GM23338 (cell line): ENCODE measurements around the gene UBA1. TPM values are rescaled to one million over a fixed set of nuclear protein-coding genes. Genes with fewer than 3 reads are reported as not detected.

Source experiments
- ATAC-seq: fragments of 200-7000 bp; cut with Tn5 transposase; 3 replicates; pipeline ENCODE4 v1.9.1; 2020
- DNase-seq: peaks from one replicate; pipeline ENCODE4 v3.0.0-alpha.2; 2015; ENCODE audit warnings: low spot score
- H2AFZ ChIP-seq: fragments of 200-600 bp; sonication (generic); 2 replicates; pipeline ENCODE4 v1.8.0; 2016; ENCODE audit warnings: antibody characterized with exemption, mild to moderate bottlenecking, moderate library complexity
- H3F3A ChIP-seq: fragments of 200-600 bp; sonication (generic); replicated peaks from 2 replicates; pipeline ENCODE4 v1.8.0; 2017; ENCODE audit warnings: antibody characterized with exemption, mixed run types, low read depth
- H3K27ac ChIP-seq: fragments of 200-600 bp; sonication (generic); 2 replicates; pipeline ENCODE4 v1.6.1; 2016; ENCODE audit warnings: low read depth
- H3K27me3 ChIP-seq: fragments of 200-600 bp; sonication (generic); 2 replicates; pipeline ENCODE4 v1.8.0; 2016; ENCODE audit warnings: mild to moderate bottlenecking, mixed run types, moderate library complexity; ENCODE audit not compliant: insufficient read depth
- H3K36me3 ChIP-seq: fragments of 200-600 bp; sonication (generic); 2 replicates; pipeline ENCODE4 v1.8.0; 2016; ENCODE audit warnings: mild to moderate bottlenecking; ENCODE audit not compliant: insufficient read depth
- H3K4me1 ChIP-seq: fragments of 200-600 bp; sonication (generic); 2 replicates; pipeline ENCODE4 v1.8.0; 2016; ENCODE audit warnings: mild to moderate bottlenecking, moderate library complexity; ENCODE audit not compliant: insufficient read depth
- H3K4me2 ChIP-seq: fragments of 200-600 bp; sonication (generic); 2 replicates; pipeline ENCODE4 v1.7.1; 2017; ENCODE audit warnings: mixed run types
- H3K4me3 ChIP-seq: fragments of 200-600 bp; sonication (generic); 2 replicates; pipeline ENCODE4 v1.6.1; 2016; ENCODE audit warnings: mixed run types
- H3K79me2 ChIP-seq: fragments of 200-600 bp; sonication (generic); replicated peaks from 2 replicates; pipeline ENCODE4 v1.8.0; 2017; ENCODE audit warnings: mild to moderate bottlenecking; ENCODE audit not compliant: insufficient read depth
- H3K9me2 ChIP-seq: fragments of 200-600 bp; sonication (generic); 2 replicates; pipeline ENCODE4 v1.8.0; 2017; ENCODE audit not compliant: insufficient read depth
- H4K20me1 ChIP-seq: fragments of 200-600 bp; sonication (generic); replicated peaks from 2 replicates; pipeline ENCODE4 v1.8.0; 2017; ENCODE audit warnings: mild to moderate bottlenecking; ENCODE audit not compliant: insufficient read depth
- H3K27ac Mint-ChIP-seq: 2 replicates; pipeline ENCODE4 v1.8.0; 2020; ENCODE audit warnings: inconsistent platforms, mild to moderate bottlenecking, moderate library complexity, mixed read lengths
- H3K27me3 Mint-ChIP-seq: 3 replicates; pipeline ENCODE4 v1.8.0; 2022; ENCODE audit warnings: low read depth, mild to moderate bottlenecking, moderate library complexity, mixed read lengths, inconsistent platforms; ENCODE audit not compliant: insufficient read depth, poor library complexity
- H3K36me3 Mint-ChIP-seq: 3 replicates; pipeline ENCODE4 v1.8.0; 2021; ENCODE audit warnings: low read depth, mild to moderate bottlenecking, inconsistent platforms, moderate library complexity, mixed read lengths
- H3K4me1 Mint-ChIP-seq: 3 replicates; pipeline ENCODE4 v1.8.0; 2020; ENCODE audit warnings: mild to moderate bottlenecking, inconsistent platforms, mixed read lengths
- H3K4me3 Mint-ChIP-seq: 3 replicates; pipeline ENCODE4 v1.8.0; 2021; ENCODE audit warnings: moderate library complexity, mild to moderate bottlenecking, inconsistent platforms, mixed read lengths
- H3K9me3 Mint-ChIP-seq: 3 replicates; pipeline ENCODE4 v1.8.0; 2020; ENCODE audit warnings: moderate library complexity, mild to moderate bottlenecking, inconsistent platforms, mixed read lengths
- CREB1 ChIP-seq: fragments of 250-450 bp; sonication (Bioruptor Pico); IDR thresholded peaks from 2 replicates; pipeline ENCODE4 v1.5.0; 2020; ENCODE audit warnings: low read depth, mild to moderate bottlenecking, moderate library complexity
- EZH2 ChIP-seq: fragments of 200-600 bp; sonication (generic); IDR thresholded peaks from one replicate; pipeline ENCODE4 v1.8.0; 2017; ENCODE audit warnings: antibody characterized with exemption, mild to moderate bottlenecking, low read depth; ENCODE audit not compliant: unreplicated experiment
- EZH2phosphoT487 ChIP-seq: fragments of 200-600 bp; sonication (generic); IDR thresholded peaks from one replicate; pipeline ENCODE4 v1.8.1; 2018; ENCODE audit warnings: antibody characterized with exemption; ENCODE audit not compliant: unreplicated experiment
- NANOG ChIP-seq: IDR thresholded peaks from 2 replicates; pipeline ENCODE4 v1.6.1; 2016; ENCODE audit warnings: antibody characterized with exemption, borderline replicate concordance
- POLR2AphosphoS5 ChIP-seq: IDR thresholded peaks from 2 replicates; pipeline ENCODE4 v1.6.1; 2016; ENCODE audit warnings: antibody characterized with exemption, low read depth
- STAT1 ChIP-seq: IDR thresholded peaks from one replicate; pipeline ENCODE4 v1.6.1; 2016; ENCODE audit warnings: antibody characterized with exemption; ENCODE audit not compliant: unreplicated experiment
- ZNF114 ChIP-seq: fragments of 250-450 bp; sonication (Bioruptor Pico); IDR thresholded peaks from 2 replicates; pipeline ENCODE4 v1.5.0; 2020; ENCODE audit warnings: mild to moderate bottlenecking, moderate library complexity
- polyA plus RNA-seq: library from polyadenylated mRNA; unstranded; fragments of >200 nt; fragmentation: Nextera tagmentation; extraction: Ambion mirVana; gene quantifications from 2 replicates; pipeline ENCODE4 v1.2.1, GENCODE V29; 2016
- total RNA-seq: library from RNA; depleted of rRNA; stranded (reverse); fragments of >200 nt; shearing (Covaris generic); gene quantifications from 2 replicates; pipeline ENCODE4 v1.2.3, GENCODE V29; 2014
- TF ChIP-seq, protein P1 (sequence below): fragments of 250-450 bp; sonication (Bioruptor Pico); IDR thresholded peaks from 2 replicates; pipeline ENCODE4 v1.5.0; 2020; ENCODE audit warnings: mild to moderate bottlenecking, moderate library complexity
- TF ChIP-seq, protein P2 (sequence below), 2 experiments: fragments of 200-600 bp in 1 of 2; sonication (generic) in 1 of 2; conservative IDR thresholded peaks; 2 replicates each; pipeline versions ENCODE4 v1.5.1 to v1.6.1; 2016 to 2017; ENCODE audit warnings: antibody characterized with exemption in 2 of 2, low read depth in 2 of 2, mild to moderate bottlenecking in 2 of 2, moderate library complexity in 1 of 2
- TF ChIP-seq, protein P3 (sequence below): IDR thresholded peaks from one replicate; pipeline ENCODE4 v1.6.1; 2018; ENCODE audit warnings: antibody characterized with exemption; ENCODE audit not compliant: unreplicated experiment

Gene UBA1
- total and polyA plus RNA-seq, 2 experiments from 2014 or later: 104 to 377 TPM

DNA sequence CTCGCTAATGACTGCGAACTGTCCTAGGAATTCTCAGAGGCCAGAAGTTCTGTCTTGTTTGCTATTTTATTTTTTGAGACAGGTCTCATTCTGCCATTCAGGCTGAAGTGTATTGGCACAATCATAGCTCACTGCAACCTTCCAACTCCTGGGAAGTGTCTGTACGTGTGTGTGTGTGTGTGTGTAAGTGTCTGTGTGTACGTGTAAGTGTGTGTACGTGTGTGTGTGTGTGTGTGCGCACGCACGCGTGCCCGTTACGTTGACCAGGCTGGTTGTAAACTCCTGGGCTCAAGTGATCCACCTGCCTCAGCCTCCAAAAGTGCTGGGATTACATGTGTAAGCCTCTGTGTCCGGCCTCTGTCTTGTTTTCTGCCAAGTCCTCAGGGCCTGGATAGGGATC lies 14.5 kb downstream of the UBA1 start (continued):
- TF ChIP-seq, protein P1, sequence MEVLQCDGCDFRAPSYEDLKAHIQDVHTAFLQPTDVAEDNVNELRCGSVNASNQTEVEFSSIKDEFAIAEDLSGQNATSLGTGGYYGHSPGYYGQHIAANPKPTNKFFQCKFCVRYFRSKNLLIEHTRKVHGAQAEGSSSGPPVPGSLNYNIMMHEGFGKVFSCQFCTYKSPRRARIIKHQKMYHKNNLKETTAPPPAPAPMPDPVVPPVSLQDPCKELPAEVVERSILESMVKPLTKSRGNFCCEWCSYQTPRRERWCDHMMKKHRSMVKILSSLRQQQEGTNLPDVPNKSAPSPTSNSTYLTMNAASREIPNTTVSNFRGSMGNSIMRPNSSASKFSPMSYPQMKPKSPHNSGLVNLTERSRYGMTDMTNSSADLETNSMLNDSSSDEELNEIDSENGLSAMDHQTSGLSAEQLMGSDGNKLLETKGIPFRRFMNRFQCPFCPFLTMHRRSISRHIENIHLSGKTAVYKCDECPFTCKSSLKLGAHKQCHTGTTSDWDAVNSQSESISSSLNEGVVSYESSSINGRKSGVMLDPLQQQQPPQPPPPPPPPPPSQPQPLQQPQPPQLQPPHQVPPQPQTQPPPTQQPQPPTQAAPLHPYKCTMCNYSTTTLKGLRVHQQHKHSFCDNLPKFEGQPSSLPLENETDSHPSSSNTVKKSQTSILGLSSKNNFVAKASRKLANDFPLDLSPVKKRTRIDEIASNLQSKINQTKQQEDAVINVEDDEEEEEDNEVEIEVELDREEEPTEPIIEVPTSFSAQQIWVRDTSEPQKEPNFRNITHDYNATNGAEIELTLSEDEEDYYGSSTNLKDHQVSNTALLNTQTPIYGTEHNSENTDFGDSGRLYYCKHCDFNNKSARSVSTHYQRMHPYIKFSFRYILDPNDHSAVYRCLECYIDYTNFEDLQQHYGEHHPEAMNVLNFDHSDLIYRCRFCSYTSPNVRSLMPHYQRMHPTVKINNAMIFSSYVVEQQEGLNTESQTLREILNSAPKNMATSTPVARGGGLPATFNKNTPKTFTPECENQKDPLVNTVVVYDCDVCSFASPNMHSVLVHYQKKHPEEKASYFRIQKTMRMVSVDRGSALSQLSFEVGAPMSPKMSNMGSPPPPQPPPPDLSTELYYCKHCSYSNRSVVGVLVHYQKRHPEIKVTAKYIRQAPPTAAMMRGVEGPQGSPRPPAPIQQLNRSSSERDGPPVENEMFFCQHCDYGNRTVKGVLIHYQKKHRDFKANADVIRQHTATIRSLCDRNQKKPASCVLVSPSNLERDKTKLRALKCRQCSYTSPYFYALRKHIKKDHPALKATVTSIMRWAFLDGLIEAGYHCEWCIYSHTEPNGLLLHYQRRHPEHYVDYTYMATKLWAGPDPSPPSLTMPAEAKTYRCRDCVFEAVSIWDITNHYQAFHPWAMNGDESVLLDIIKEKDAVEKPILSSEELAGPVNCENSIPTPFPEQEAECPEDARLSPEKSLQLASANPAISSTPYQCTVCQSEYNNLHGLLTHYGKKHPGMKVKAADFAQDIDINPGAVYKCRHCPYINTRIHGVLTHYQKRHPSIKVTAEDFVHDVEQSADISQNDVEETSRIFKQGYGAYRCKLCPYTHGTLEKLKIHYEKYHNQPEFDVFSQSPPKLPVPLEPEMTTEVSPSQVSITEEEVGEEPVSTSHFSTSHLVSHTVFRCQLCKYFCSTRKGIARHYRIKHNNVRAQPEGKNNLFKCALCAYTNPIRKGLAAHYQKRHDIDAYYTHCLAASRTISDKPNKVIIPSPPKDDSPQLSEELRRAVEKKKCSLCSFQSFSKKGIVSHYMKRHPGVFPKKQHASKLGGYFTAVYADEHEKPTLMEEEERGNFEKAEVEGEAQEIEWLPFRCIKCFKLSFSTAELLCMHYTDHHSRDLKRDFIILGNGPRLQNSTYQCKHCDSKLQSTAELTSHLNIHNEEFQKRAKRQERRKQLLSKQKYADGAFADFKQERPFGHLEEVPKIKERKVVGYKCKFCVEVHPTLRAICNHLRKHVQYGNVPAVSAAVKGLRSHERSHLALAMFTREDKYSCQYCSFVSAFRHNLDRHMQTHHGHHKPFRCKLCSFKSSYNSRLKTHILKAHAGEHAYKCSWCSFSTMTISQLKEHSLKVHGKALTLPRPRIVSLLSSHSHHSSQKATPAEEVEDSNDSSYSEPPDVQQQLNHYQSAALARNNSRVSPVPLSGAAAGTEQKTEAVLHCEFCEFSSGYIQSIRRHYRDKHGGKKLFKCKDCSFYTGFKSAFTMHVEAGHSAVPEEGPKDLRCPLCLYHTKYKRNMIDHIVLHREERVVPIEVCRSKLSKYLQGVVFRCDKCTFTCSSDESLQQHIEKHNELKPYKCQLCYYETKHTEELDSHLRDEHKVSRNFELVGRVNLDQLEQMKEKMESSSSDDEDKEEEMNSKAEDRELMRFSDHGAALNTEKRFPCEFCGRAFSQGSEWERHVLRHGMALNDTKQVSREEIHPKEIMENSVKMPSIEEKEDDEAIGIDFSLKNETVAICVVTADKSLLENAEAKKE (CRISPR knock-in tag): no peak

DNA sequence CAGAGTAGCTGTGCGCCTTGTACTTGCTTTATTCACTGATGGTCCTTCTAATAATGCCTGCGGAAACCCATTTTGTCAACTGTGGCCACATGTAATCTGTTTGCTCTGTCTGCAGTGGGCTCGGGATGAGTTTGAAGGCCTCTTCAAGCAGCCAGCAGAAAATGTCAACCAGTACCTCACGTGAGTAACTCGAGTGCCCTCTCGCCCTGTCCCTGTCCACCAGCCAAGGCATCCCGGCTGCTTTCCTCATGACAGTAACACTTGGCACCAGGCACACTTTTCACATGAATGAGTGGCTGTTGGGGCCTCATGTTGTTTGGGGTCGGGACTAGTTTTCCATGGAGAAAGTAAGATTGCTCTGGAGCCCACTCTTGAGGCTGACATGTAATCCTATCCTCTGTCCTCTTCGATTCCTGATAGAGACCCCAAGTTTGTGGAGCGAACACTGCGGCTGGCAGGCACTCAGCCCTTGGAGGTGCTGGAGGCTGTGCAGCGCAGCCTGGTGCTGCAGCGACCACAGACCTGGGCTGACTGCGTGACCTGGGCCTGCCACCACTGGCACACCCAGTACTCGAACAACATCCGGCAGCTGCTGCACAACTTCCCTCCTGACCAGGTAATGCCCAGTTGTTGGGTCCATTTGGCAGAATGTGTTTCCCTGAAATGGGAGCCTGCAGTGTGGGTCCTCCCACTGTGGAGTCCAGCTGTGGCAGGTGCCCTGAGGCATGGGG lies 16.0 kb downstream of the UBA1 start:
- no peaks in the 10 kb centered on the region for H3K9me2 ChIP-seq
- H3K27me3 ChIP-seq: no peaks in the 10 kb centered on the region
- H4K20me1 ChIP-seq: peaks cover 13% of the 10 kb centered on the region
- ATAC-seq (no peak), DNase-seq (no peak)
- H3K27ac ChIP-seq: no peak overlapping the region
- H3K4me2 ChIP-seq: no peak overlapping the region
- H3K36me3 ChIP-seq: peaks cover 52% of the 10 kb centered on the region
- Mint-ChIP-seq H3K4me3 (no peak overlapping the region), H3K27ac (no peak overlapping the region), H3K36me3 (peaks cover 91% of the 10 kb centered on the region), H3K4me1 (no peaks in the 10 kb centered on the region), H3K9me3 (no peaks in the 10 kb centered on the region), H3K27me3 (peaks cover 9% of the 10 kb centered on the region)
- H3K79me2 ChIP-seq: no peaks in the 10 kb centered on the region
- no peaks in the 10 kb centered on the region for H3K4me1 ChIP-seq
- no peaks in the 10 kb centered on the region; the same call in 1 of the 2 replicates for H3F3A ChIP-seq
- no peak overlapping the region for H2AFZ ChIP-seq
- no peak overlapping the region for H3K4me3 ChIP-seq
- no peak for TF ChIP-seq POLR2AphosphoS5
- no peak for TF ChIP-seq EZH2
- TF ChIP-seq STAT1: no peak
- TF ChIP-seq, protein P2, sequence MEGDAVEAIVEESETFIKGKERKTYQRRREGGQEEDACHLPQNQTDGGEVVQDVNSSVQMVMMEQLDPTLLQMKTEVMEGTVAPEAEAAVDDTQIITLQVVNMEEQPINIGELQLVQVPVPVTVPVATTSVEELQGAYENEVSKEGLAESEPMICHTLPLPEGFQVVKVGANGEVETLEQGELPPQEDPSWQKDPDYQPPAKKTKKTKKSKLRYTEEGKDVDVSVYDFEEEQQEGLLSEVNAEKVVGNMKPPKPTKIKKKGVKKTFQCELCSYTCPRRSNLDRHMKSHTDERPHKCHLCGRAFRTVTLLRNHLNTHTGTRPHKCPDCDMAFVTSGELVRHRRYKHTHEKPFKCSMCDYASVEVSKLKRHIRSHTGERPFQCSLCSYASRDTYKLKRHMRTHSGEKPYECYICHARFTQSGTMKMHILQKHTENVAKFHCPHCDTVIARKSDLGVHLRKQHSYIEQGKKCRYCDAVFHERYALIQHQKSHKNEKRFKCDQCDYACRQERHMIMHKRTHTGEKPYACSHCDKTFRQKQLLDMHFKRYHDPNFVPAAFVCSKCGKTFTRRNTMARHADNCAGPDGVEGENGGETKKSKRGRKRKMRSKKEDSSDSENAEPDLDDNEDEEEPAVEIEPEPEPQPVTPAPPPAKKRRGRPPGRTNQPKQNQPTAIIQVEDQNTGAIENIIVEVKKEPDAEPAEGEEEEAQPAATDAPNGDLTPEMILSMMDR (conservative IDR thresholded peaks at IDR 0.05; ENCODE audit: low read depth in 2 of 2): no peak
- no peak for TF ChIP-seq NANOG
- TF ChIP-seq EZH2phosphoT487: no peak
- no peak for TF ChIP-seq ZNF114 (CRISPR knock-in tag)
- TF ChIP-seq, protein P3, sequence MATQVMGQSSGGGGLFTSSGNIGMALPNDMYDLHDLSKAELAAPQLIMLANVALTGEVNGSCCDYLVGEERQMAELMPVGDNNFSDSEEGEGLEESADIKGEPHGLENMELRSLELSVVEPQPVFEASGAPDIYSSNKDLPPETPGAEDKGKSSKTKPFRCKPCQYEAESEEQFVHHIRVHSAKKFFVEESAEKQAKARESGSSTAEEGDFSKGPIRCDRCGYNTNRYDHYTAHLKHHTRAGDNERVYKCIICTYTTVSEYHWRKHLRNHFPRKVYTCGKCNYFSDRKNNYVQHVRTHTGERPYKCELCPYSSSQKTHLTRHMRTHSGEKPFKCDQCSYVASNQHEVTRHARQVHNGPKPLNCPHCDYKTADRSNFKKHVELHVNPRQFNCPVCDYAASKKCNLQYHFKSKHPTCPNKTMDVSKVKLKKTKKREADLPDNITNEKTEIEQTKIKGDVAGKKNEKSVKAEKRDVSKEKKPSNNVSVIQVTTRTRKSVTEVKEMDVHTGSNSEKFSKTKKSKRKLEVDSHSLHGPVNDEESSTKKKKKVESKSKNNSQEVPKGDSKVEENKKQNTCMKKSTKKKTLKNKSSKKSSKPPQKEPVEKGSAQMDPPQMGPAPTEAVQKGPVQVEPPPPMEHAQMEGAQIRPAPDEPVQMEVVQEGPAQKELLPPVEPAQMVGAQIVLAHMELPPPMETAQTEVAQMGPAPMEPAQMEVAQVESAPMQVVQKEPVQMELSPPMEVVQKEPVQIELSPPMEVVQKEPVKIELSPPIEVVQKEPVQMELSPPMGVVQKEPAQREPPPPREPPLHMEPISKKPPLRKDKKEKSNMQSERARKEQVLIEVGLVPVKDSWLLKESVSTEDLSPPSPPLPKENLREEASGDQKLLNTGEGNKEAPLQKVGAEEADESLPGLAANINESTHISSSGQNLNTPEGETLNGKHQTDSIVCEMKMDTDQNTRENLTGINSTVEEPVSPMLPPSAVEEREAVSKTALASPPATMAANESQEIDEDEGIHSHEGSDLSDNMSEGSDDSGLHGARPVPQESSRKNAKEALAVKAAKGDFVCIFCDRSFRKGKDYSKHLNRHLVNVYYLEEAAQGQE: no peak
- TF ChIP-seq CREB1: no peak
